Astrocyte (in vitro differentiated cells and primary cell): ENCODE data around the gene PCNT. TPM values are rescaled to one million over a fixed set of nuclear protein-coding genes. Genes with fewer than 3 reads are reported as not detected.

Experiments used
- DNase-seq: peaks from one replicate; pipeline ENCODE4 v3.0.0-alpha.2; 2010; ENCODE audit warnings: low read depth
- FAIRE-seq: peaks from 2 replicates; lab custom pipeline; 2011; peaks lifted over from hg19 to GRCh38; lab: Jason Lieb, UNC
- H2AFZ ChIP-seq: 2 replicates; pipeline ENCODE4 v1.6.0; 2012; ENCODE audit warnings: low read depth, low read length, inconsistent platforms
- H3K27ac ChIP-seq: 2 replicates; pipeline ENCODE4 v1.5.1; 2011; ENCODE audit warnings: low read depth, low read length, inconsistent platforms
- H3K27me3 ChIP-seq: 2 replicates; pipeline ENCODE4 v1.6.0; 2011; ENCODE audit warnings: low read length, inconsistent platforms; ENCODE audit not compliant: insufficient read depth
- H3K36me3 ChIP-seq: 2 replicates; pipeline ENCODE4 v1.5.1; 2011; ENCODE audit warnings: low read length, inconsistent platforms; ENCODE audit not compliant: insufficient read depth
- H3K4me1 ChIP-seq: 2 replicates; pipeline ENCODE4 v1.5.1; 2011; ENCODE audit warnings: low read length, inconsistent platforms; ENCODE audit not compliant: insufficient read depth
- H3K4me2 ChIP-seq: 2 replicates; pipeline ENCODE4 v1.6.0; 2012; ENCODE audit warnings: low read length, inconsistent platforms
- H3K4me3 ChIP-seq: 2 replicates; pipeline ENCODE4 v1.5.1; 2011; ENCODE audit warnings: low read depth, mild to moderate bottlenecking, low read length, inconsistent platforms; ENCODE audit not compliant: insufficient read depth
- H3K79me2 ChIP-seq: 2 replicates; pipeline ENCODE4 v1.6.0; 2012; ENCODE audit warnings: mild to moderate bottlenecking, low read length, inconsistent platforms; ENCODE audit not compliant: insufficient read depth
- H3K9ac ChIP-seq: 2 replicates; pipeline ENCODE4 v1.6.0; 2012; ENCODE audit warnings: mild to moderate bottlenecking, low read length, inconsistent platforms
- H3K9me3 ChIP-seq: 2 replicates; pipeline ENCODE4 v1.5.1; 2012; ENCODE audit warnings: low read depth, mild to moderate bottlenecking, low read length, inconsistent platforms; ENCODE audit not compliant: insufficient read depth
- H4K20me1 ChIP-seq: 2 replicates; pipeline ENCODE4 v1.6.0; 2012; ENCODE audit warnings: low read length, inconsistent platforms; ENCODE audit not compliant: insufficient read depth
- H3K27ac Mint-ChIP-seq: one replicate; pipeline ENCODE4 v1.8.0; 2021; ENCODE audit warnings: mild to moderate bottlenecking, mixed read lengths; ENCODE audit not compliant: unreplicated experiment
- H3K27me3 Mint-ChIP-seq: one replicate; pipeline ENCODE4 v1.8.0; 2021; ENCODE audit warnings: low read depth, mixed read lengths; ENCODE audit not compliant: unreplicated experiment
- H3K36me3 Mint-ChIP-seq: one replicate; pipeline ENCODE4 v1.8.0; 2021; ENCODE audit warnings: low read depth, mixed read lengths; ENCODE audit not compliant: unreplicated experiment
- H3K4me1 Mint-ChIP-seq: one replicate; pipeline ENCODE4 v1.8.0; 2021; ENCODE audit warnings: low read depth, mixed read lengths; ENCODE audit not compliant: unreplicated experiment
- H3K4me3 Mint-ChIP-seq: one replicate; pipeline ENCODE4 v1.8.0; 2021; ENCODE audit warnings: mild to moderate bottlenecking, moderate library complexity, mixed read lengths; ENCODE audit not compliant: unreplicated experiment
- H3K9me3 Mint-ChIP-seq: one replicate; pipeline ENCODE4 v1.8.0; 2021; ENCODE audit warnings: mild to moderate bottlenecking, mixed read lengths; ENCODE audit not compliant: unreplicated experiment
- EZH2 ChIP-seq: IDR thresholded peaks from 2 replicates; pipeline ENCODE4 v1.6.1; 2012; ENCODE audit warnings: mild to moderate bottlenecking, low read length, inconsistent platforms; ENCODE audit not compliant: insufficient read depth
- total RNA-seq: library from RNA; stranded (reverse); gene quantifications from 2 replicates; pipeline ENCODE4 v1.2.1, GENCODE V29; 2021
- TF ChIP-seq, protein P1 (sequence below): IDR thresholded peaks from 2 replicates; pipeline ENCODE4 v1.5.1; 2011; ENCODE audit warnings: low read depth, mild to moderate bottlenecking, inconsistent platforms, low read length, moderate library complexity; ENCODE audit not compliant: insufficient read depth

Gene PCNT
- total RNA-seq, 1 donor from 2014 or later, result 19.9 TPM

DNA sequence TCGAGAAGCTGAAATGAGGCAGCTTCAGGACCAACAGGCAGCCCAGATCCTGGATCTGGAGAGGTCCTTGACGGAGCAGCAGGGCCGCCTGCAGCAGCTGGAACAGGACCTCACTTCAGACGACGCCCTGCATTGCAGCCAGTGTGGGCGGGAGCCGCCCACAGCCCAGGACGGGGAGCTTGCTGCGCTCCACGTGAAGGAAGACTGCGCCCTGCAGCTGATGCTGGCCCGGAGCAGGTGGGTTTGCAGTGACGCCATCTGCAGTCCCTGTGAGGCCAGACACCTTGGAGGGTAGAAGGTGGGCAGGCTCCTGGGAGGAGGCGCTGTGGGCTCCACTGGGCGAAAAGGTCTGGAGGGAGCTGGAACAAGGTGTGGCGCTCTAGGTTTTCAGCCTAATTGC is 39.7 kb downstream of the PCNT start:
- FAIRE-seq (no peak), DNase-seq (no peak)
- H3K9me3 ChIP-seq, result no peaks in the 10 kb centered on the region
- Mint-ChIP-seq H3K36me3 (peaks cover 29% of the 10 kb centered on the region), H3K4me1 (no peaks in the 10 kb centered on the region), H3K27ac (no peak overlapping the region), H3K4me3 (no peak overlapping the region), H3K27me3 (no peaks in the 10 kb centered on the region), H3K9me3 (no peaks in the 10 kb centered on the region)
- no peak overlapping the region for H3K9ac ChIP-seq
- no peak overlapping the region for H2AFZ ChIP-seq
- no peak overlapping the region for H3K4me3 ChIP-seq
- peaks cover 2% of the 10 kb centered on the region for H3K79me2 ChIP-seq
- peaks cover 13% of the 10 kb centered on the region for H3K36me3 ChIP-seq
- TF ChIP-seq, protein P1, sequence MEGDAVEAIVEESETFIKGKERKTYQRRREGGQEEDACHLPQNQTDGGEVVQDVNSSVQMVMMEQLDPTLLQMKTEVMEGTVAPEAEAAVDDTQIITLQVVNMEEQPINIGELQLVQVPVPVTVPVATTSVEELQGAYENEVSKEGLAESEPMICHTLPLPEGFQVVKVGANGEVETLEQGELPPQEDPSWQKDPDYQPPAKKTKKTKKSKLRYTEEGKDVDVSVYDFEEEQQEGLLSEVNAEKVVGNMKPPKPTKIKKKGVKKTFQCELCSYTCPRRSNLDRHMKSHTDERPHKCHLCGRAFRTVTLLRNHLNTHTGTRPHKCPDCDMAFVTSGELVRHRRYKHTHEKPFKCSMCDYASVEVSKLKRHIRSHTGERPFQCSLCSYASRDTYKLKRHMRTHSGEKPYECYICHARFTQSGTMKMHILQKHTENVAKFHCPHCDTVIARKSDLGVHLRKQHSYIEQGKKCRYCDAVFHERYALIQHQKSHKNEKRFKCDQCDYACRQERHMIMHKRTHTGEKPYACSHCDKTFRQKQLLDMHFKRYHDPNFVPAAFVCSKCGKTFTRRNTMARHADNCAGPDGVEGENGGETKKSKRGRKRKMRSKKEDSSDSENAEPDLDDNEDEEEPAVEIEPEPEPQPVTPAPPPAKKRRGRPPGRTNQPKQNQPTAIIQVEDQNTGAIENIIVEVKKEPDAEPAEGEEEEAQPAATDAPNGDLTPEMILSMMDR, result no peak
- TF ChIP-seq EZH2, result no peak
- H3K4me2 ChIP-seq, result no peak overlapping the region
- H3K27ac ChIP-seq, result no peak overlapping the region
- peaks cover 17% of the 10 kb centered on the region for H4K20me1 ChIP-seq
- no peaks in the 10 kb centered on the region for H3K4me1 ChIP-seq
- no peaks in the 10 kb centered on the region for H3K27me3 ChIP-seq

DNA sequence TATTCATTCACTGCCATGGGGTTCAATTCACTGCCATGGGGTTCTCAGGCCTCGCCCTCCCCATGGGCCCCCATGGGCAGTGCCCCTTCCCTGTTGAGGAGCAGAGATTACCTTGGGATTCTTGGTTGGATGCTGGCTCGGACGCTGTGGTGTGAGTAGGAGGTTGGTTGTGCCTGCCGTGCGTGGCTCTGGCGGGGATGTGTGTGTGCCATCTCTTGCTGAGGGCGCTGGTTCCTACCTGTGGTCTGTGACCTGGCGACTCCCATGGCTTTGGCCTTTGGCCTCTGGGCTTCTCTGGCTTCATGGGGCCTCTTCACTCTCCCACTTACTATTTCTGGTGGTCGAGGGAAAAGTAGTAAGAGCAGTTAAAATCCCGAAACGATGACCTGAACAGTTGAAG is 42.1 kb downstream of the PCNT start:
- Histone ChIP-seq H3K4me1 (no peaks in the 10 kb centered on the region), H3K27me3 (no peaks in the 10 kb centered on the region), H2AFZ (no peak overlapping the region), H4K20me1 (peaks cover 28% of the 10 kb centered on the region), H3K9ac (no peak overlapping the region), H3K79me2 (peaks cover 12% of the 10 kb centered on the region), H3K36me3 (peaks cover 11% of the 10 kb centered on the region), H3K9me3 (no peaks in the 10 kb centered on the region), H3K27ac (no peak overlapping the region), H3K4me3 (no peak overlapping the region), H3K4me2 (no peak overlapping the region)
- Mint-ChIP-seq H3K27ac (no peak overlapping the region), H3K36me3 (peaks cover 29% of the 10 kb centered on the region), H3K9me3 (no peaks in the 10 kb centered on the region), H3K4me1 (peaks cover 3% of the 10 kb centered on the region), H3K27me3 (no peaks in the 10 kb centered on the region), H3K4me3 (no peak overlapping the region)
- no peak for DNase-seq
- FAIRE-seq, result no peak
- TF ChIP-seq, protein P1, result no peak
- TF ChIP-seq EZH2, result no peak

DNA sequence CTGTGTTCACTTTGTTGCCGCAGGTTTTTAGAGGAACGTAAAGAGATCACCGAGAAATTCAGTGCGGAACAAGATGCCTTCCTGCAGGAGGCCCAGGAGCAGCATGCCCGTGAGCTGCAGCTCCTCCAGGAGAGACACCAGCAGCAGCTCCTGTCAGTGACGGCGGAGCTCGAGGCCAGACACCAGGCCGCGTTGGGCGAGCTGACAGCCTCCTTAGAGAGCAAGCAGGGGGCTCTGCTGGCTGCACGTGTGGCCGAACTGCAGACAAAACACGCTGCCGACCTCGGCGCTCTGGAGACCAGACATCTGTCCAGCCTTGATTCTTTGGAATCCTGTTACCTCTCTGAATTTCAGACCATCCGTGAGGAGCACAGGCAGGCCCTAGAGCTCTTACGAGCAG is 42.6 kb downstream of the PCNT start:
- Mint-ChIP-seq H3K27ac (no peak overlapping the region), H3K4me3 (peak overlapping the region; percentile 34), H3K36me3 (peaks cover 28% of the 10 kb centered on the region), H3K4me1 (peaks cover 3% of the 10 kb centered on the region), H3K9me3 (no peaks in the 10 kb centered on the region), H3K27me3 (no peaks in the 10 kb centered on the region)
- H3K27ac ChIP-seq, result no peak overlapping the region
- H3K27me3 ChIP-seq, result no peaks in the 10 kb centered on the region
- H3K36me3 ChIP-seq, result peaks cover 11% of the 10 kb centered on the region
- no peaks in the 10 kb centered on the region for H3K9me3 ChIP-seq
- H3K4me2 ChIP-seq, result no peak overlapping the region
- TF ChIP-seq EZH2, result no peak
- TF ChIP-seq, protein P1, result no peak
- H2AFZ ChIP-seq, result no peak overlapping the region
- H3K4me1 ChIP-seq, result no peaks in the 10 kb centered on the region
- H3K9ac ChIP-seq, result no peak overlapping the region
- H4K20me1 ChIP-seq, result peaks cover 28% of the 10 kb centered on the region
- peaks cover 15% of the 10 kb centered on the region for H3K79me2 ChIP-seq
- no peak for DNase-seq
- no peak overlapping the region for H3K4me3 ChIP-seq
- no peak for FAIRE-seq
